HG03064 (cell line): ENCODE measurements around the gene WDR45.
A peak's percentile ranks its signal among the peaks of the same experiment; 100 is the strongest.

ENCODE experiments used
- ATAC-seq: cut with Tn5 transposase; IDR thresholded peaks from one replicate; pipeline ENCODE4 v1.9.1; 2021; ENCODE audit warnings: low read depth; ENCODE audit not compliant: unreplicated experiment

Gene WDR45

DNA sequence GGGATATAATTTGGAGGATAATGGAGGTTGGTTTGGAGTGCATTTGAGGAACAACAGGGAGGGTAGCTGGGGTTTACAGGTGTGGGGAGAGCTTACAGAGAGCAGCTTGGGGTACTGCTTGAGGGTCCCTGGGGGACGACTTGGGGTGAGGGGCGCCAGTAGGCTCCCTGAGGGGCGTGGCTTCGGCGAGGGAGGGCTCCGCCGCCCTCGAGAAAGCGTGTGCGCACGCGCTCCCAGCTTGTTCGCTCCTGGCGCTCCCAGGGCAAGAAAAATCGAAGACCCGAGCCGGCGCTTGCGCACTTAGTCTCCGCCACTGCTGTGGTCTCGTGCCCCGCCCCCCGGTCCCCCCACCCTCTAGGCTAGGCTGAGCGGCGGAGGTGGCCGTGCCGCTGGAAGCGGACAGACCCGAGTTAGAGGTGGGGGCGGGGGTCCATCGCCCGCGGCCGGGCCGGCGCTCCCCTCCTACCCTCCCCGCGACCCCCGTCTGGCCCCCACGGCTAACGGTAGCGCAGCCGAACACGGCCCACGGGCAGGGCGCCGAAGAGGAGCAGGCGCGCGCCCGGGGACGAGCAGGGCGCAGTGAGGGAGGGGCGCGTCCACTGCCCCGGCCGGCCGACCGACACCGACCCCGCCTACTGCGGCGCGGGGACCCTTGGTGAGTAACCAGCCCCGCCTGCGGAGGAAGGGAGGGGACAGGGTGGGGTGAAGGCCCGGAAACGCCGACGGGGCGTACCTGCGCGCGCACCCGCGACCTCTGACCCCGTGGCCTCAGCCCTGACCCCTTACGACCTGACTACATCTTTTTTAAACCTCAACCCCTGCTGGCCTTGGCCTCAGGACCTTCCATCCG, 26.2 kb downstream of the WDR45 start:
- no peak for ATAC-seq

DNA sequence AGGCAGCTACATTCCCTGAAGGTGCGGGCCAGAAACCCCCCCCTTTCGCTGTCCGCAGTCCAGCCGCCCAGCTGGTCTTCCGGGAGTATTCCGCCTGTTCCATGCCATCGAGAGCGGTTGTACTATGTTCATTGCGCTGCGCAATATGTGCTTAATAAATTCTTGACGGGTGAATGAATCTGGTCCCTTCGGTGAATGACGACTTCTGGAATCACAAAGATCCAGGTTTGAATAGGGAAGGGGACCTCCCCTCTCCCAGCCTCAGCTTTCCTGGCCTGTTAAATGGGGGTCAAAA, 35.8 kb downstream of the WDR45 start:
- ATAC-seq = no peak

DNA sequence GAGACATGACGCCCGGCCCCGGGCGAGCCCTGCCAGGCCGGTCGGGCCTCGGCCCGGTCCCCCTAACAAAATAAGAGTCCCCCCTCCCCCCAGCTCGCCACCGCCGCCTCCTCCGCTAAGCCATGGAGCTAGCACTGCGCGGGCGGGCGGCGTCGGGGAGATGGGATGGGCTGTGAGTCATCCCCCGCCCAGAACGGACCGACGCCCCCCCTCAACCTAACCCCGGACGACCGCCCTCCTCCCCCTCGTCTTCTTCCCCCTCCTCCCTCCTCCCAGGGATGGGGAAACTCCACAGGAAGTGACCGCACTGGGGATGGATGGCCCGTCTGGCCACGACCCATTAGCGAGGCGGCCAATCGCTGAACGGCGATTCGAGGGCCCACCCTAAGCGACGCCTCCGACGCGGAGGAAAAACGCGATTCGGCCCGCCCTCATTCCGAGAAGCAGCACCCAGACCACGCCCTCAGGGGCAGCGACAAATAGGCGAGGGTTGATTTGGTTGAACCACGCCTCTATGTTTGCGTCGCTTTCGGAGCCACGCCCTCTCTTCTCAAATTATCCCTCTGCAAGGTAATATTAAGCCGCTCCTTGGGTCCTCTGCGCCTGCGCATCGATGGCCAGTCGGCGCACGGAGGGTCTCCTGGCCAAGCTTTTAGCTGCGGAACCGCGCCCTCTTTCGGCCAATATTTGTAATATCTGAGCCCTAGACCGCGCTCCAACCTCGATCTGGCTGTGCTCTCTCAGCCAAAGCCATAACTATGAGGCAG, 36.3 kb downstream of the WDR45 start, which contains the start of gene TFE3:
TSS of gene TFE3 (minus strand) at position 138 of the 767 bp plus-strand sequence. CDS start at position 7, 131 bp downstream.
- ATAC-seq = peak; percentile 90

DNA sequence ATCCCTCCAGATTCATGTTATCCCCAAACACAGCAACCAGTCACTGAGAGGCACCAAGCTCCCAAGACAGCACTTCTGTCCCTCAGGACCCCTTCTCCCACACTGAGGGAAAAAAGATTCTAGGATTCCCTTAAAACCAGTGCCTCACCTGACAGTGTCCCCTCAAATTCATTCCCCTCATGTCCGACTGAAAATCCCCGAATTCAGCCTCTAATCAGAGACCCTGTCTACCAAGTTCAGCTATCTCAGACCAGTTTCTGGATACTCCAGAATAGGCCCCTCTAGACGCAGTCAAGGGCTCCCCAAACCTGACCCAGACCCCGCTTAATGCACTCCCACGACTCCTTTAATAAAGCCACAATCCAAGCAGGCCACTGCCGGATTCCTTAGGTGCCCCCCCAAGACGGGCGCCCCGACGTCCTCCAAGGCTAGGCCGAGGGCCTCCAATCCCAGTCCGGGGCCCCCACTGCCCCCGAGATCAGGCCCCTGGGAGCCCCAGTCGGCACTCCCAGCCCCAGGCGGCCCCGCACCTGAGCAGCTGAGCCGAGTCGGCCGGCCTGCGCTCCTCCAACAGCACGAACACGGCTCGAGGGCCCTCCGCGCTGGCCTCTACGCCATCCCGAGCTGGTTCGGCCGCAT, 37.0 kb downstream of the WDR45 start:
- no peak for ATAC-seq

DNA sequence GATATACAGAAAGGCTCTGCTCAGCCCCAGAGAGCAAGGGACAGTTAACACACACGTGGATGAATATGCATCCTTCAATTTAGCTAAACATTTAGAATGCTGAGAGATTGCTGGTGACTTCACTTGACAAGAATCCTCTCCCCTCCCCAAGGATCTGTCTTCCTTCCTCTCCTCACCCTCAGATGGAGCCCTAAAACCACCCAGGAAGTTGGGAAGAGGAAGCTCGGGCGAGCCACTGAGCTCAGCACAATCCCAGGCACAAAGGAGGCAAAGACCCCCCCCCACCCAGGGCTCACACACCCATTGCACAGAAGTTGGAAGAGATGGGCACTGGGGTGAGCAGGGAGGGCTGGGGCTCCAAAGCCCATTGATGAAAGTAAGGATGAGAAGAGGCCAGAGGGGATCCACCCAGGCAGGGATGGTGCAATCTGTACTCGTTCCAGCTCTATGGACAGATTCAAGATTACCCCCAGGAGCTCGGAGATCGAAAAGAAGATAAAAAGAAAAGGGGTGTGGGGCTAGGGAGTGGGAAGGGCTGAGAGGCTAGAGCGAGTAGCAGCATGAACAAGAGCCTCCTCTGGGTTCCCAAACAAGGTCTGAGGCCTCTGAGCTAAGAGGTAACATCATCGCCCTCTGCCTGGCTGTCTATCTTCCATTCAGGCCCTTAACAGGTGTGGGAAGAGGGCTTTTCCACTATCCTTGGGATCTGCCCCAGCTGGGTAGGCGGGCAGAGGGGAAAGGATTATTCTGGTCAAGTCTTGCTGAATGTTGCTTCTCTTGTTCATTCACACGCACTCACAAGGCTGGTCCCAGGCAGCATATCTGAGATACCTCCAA, 37.7 kb downstream of the WDR45 start:
- no peak for ATAC-seq

DNA sequence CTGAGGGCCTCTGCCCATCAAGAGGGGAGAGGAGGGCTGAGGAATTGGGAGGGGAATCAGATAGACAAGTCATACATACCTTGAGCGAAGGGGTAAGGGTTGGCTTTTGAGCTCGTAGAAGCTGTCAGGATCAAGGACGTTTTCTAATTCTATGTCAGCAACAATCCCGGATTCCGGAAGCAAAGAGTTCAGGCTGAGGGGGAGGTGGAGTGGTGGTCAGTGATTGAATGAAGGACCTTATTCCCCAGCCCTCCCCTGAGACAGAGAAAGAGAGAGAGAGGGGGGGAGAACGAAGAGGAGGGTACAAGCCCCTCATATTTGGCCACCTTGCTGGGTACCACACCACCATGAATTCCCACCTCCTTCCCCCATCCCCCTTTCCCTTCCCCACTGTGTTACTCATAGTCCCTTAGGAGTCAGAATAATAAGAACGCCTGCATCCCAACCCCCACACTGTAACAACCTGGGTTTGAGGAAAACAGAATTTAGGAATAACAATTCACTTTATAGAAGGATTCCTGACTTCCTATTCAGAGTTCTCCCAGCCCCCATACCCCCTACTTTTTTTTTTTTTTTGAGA, 39.2 kb downstream of the WDR45 start:
- no peak for ATAC-seq

DNA sequence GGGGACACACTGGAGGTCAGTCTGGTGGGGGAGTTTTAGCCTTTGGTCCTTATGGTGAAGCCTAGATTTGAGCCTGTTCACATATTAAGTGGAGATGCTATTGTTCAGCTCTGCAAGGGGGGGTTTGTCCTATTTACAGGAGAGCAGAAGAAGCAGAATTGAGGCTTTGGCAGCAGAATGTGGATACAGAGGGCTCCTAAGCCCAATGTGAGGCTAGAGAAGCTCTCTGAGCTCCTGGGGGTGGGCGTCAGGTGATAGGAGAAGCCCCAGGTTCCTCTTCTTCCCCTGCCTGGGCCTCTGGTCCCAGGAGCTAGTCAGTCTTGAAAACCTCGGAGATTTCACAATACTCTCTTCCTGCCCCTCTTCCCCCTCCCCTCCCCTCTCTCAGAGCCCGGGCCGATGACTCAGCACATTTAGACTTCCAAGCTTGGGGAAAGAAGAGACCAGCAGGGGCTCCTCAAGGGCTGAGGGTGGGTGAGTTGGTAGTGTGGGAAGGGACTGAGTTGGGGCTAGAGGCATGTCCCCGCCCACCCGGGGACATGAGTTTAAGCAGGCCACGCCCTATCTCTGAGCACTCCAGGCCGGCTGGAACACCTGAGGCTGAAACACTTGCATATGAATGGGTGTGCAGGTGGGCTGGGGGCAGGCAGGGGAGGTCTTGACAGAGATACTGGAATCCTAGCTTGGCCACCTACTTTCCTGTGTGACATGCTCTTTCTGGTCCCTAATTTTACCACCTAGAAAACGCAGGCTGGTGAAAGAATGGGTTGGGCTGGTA, 39.9 kb downstream of the WDR45 start:
- no peak for ATAC-seq

DNA sequence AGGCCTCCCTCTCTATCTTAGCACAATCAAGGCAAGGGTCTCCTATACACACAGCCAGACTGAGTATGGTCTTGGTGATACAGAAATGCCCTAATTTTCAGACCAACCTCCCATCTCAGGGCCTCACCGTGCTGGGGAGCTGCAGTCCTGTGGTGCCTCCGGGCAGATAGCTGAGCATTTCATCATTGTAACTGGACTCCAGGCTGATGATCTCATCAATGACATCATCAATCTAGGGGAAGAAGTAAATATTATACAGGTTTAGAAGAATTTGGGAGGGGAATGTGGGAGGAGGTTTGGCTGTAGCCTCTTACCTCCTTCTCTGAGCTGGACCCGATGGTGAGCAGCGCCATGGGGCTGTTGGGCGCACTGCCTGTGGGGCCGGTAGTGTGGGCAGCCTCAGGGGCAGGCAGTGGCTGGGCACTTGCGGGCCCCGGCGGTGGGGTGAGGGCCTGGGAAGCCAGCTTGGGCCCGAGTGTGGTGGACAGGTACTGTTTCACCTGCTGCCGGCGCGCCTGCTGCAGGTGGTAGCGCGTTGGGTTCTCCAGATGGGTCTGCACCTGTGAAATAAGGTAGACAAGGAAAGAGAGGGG, 41.7 kb downstream of the WDR45 start:
- no peak for ATAC-seq

DNA sequence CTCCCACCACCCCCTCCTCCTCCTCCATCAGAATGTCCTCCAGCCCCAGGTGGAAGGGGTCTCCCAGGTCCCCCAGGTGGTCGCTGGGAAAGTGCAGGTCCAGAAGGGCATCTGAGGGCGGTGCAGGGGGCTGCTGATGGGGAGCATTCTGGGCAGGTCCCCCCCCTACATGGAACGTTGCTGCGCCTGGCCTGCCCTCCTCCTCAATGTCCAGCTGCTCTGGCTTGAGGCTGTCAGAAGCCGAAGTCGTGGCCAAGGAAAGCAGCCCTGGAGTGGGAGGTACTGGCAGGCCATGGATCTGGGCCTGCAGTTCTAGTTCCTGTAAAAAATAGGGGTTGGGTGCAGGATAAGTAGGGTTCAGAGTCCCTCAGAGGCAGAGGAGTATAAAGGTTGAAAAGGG, 49.4 kb downstream of the WDR45 start:
- ATAC-seq = no peak

DNA sequence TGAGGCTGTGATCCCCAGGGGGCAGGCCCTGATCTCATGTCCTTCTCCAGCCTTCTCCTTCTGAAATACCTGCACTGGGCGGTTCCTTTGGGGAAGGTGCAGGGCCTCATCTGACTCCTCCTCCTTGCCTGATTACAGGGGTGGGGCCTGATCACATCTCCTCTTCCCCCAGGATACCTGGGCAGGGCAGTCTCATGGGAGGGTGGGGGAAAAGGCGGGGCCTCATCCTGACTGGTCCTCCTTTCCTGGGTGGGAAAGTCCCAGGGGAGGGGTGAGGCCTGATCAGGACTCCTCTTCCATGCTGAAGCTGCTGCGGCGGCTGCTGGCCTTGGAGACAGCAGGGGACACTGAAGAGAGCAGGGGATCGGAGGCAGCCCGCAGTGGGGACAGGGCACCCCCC, 49.8 kb downstream of the WDR45 start:
- ATAC-seq = no peak
